Memory B cell (primary cell): ENCODE measurements around the gene TM9SF3.
"Not testable (repeated sequence)": the region's sequence is repeated elsewhere in the genome, so short reads cannot be mapped to it uniquely, and the experiment has no call there.

Experiments used
- ATAC-seq: fragments of 150-1000 bp; cut with Tn5 transposase; 2 replicates; pipeline ENCODE4 v1.10.0; 2021; ENCODE audit warnings: low read depth, mild to moderate bottlenecking, moderate library complexity
- DNase-seq, 2 donors: peaks; one replicate each; pipeline ENCODE4 v3.0.0; 2022; ENCODE audit warnings: low spot score in 2 of 2
- H3K27ac Mint-ChIP-seq: one replicate; pipeline ENCODE4 v1.8.0; 2022; ENCODE audit warnings: mild to moderate bottlenecking, moderate library complexity, mixed read lengths
- H3K27me3 Mint-ChIP-seq: one replicate; pipeline ENCODE4 v1.8.0; 2022; ENCODE audit warnings: mixed read lengths
- H3K36me3 Mint-ChIP-seq: one replicate; pipeline ENCODE4 v1.8.0; 2022; ENCODE audit warnings: mild to moderate bottlenecking, mixed read lengths
- H3K4me1 Mint-ChIP-seq: one replicate; pipeline ENCODE4 v1.8.0; 2022; ENCODE audit warnings: mixed read lengths
- H3K4me3 Mint-ChIP-seq: one replicate; pipeline ENCODE4 v1.8.0; 2022; ENCODE audit warnings: mild to moderate bottlenecking, moderate library complexity, mixed read lengths
- H3K9me3 Mint-ChIP-seq: one replicate; pipeline ENCODE4 v1.8.0; 2022; ENCODE audit warnings: mixed read lengths

Gene TM9SF3

DNA sequence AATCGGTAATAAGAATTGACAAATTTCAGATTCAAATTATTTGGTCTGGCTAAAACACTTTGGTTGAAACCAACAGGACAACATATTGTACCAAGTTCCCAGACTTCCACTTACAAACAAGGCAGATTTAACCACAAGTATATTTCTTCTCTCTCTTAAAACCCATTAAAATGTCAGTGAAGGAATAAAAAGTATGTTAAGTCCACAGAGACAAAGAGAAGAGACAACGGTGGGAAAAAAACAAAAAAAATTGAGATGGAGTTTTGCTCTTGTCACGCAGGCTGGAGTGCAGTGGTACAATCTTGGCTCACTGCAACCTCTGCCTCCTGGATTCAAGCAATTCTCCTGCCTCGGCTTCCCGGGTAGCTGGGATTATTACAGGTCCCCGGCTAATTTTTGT is 16.3 kb downstream of the TM9SF3 start:
- H3K4me1 Mint-ChIP-seq, result peaks cover 23% of the 10 kb centered on the region
- H3K27ac Mint-ChIP-seq, result no peak overlapping the region
- no peaks in the 10 kb centered on the region for H3K27me3 Mint-ChIP-seq
- DNase-seq, result no peak
- ATAC-seq, result no peak
- no peaks in the 10 kb centered on the region for H3K9me3 Mint-ChIP-seq
- H3K4me3 Mint-ChIP-seq, result no peak overlapping the region
- peaks cover 21% of the 10 kb centered on the region for H3K36me3 Mint-ChIP-seq

DNA sequence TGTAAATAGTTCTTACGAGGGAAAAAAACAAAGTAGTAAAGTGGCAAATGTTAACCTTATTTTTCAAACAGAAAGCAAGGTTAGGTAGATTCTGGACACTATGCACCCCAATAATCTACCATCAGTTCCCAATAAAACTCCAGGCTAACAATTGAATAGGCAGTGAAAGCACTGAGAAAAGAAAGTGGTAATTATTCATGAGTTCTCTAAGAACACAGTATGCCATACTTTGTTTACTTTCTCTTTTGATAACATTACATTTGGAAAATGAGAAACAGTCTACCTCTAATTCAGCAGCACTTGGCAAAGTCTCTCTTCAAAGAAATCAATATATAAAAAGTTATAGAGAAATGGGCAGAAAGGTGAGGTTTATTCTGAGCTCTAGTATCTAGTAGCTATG is 18.4 kb downstream of the TM9SF3 start:
- Mint-ChIP-seq H3K9me3 (no peaks in the 10 kb centered on the region), H3K36me3 (peaks cover 10% of the 10 kb centered on the region), H3K27me3 (no peaks in the 10 kb centered on the region), H3K4me3 (no peak overlapping the region), H3K27ac (no peak overlapping the region), H3K4me1 (peaks cover 15% of the 10 kb centered on the region)
- ATAC-seq (no peak), DNase-seq (no peak)

DNA sequence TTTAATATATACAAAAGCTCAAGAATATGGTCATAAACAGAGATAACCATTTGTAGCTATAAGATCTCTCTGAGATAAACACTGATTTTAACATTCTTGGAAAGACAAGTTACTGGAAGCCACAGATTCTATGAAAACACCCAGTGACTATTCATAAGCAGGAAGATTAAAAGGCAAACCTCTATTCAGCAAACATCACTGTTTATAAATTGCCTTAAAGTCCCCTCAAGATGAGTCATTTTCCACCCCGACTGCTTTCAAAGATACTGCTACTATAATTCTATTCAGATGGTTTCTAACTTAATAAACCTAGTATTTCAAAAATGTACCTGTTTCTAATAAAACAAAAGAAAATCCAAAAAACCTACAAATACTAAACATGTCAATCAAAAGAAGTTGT is 21.0 kb downstream of the TM9SF3 start:
- Mint-ChIP-seq H3K27me3 (no peaks in the 10 kb centered on the region), H3K4me1 (peaks cover 12% of the 10 kb centered on the region), H3K36me3 (peaks cover 22% of the 10 kb centered on the region), H3K9me3 (no peaks in the 10 kb centered on the region), H3K4me3 (no peak overlapping the region), H3K27ac (no peak overlapping the region)
- DNase-seq (no peak), ATAC-seq (no peak)

DNA sequence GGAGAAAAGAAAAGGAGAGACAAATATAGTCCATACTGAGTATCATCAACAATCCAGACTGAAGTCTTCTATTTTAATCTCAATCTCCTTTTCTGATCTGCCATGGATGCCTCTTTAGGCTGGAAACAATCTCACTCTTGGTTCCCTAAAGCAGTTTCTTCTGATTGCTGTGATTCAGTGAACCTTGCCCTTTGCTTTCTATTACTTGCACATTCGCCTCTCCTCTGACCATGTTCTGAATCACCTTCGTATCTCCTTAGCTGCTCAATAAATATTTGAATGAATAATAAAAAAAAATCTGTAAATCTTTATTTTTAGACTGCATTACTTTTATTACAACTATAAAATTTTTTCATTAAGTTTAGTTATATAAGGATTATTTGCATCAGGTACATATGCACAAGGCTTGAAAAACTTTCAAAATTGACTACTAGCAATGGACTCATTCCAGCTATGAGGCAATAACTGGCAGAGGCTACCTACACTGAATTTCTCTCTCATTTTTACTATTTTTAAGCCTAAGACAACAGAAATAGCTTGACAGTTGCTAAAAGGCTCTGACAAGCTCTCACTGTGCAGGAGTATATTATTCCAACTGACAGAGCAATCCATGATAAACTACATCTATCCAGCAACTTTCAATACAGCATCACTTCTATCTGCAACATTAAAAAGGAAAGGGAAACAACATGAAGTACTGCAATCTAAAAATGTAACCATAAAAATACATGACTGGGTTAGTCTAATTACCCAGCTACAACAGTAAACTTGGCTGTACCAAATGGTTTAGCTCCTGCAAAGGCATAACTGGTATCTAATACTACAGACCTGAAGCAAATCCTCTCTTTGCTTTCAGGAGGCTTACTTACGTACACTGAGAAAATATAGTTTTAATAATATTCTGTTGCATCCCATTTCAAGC is 25.6 kb downstream of the TM9SF3 start:
- no peak for DNase-seq
- H3K4me3 Mint-ChIP-seq, result no peak overlapping the region

DNA sequence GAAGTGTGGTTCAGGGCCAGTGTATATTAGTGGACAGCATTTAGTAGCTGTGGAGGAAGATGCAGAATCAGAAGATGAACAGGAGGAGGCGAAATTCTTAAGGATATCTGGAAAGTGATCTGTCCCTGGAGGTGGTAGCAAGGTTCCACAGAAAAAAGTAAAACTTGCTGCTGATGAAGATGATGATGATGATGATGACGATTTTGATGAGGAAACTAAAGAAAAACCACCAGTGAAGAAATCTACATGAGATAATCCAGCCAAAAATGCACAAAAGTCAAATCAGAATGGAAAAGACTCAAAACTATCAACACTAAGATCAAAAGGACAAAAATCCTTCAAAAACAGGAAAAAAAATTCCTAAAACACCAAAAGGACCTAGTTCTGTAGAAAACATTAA is 26.3 kb downstream of the TM9SF3 start:
- peaks cover 20% of the 10 kb centered on the region for H3K36me3 Mint-ChIP-seq
- H3K4me3 Mint-ChIP-seq, result no peak overlapping the region
- H3K27ac Mint-ChIP-seq, result no peak overlapping the region
- H3K4me1 Mint-ChIP-seq, result peaks cover 2% of the 10 kb centered on the region
- ATAC-seq (no peak), DNase-seq (no peak)
- H3K9me3 Mint-ChIP-seq, result no peaks in the 10 kb centered on the region
- H3K27me3 Mint-ChIP-seq, result no peaks in the 10 kb centered on the region

More for the DNA sequence above, 25.6 kb downstream of the TM9SF3 start:
- Mint-ChIP-seq H3K27ac (no peak overlapping the region), H3K9me3 (no peaks in the 10 kb centered on the region), H3K36me3 (peaks cover 20% of the 10 kb centered on the region), H3K27me3 (no peaks in the 10 kb centered on the region), H3K4me1 (peaks cover 3% of the 10 kb centered on the region)
- ATAC-seq, result no peak

DNA sequence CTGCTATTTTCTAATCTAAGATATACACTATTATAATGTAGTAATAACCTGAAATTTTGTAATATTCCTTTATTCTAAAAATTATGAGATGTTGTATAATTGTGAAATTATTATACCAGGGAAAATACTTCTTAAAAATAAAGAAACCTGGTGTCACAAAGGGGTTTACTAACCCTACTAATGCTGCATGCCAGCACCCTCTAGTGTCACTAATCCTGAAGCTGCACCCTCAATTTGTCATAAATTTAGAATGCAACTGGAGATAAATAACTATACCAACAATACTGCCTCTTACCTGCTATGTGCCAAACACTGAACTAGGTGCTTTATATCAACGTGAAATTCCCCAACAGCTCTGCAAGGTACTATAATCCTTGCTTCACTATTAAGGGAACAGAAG is 30.8 kb downstream of the TM9SF3 start:
- ATAC-seq, result no peak
- Mint-ChIP-seq H3K4me1 (peaks cover 2% of the 10 kb centered on the region), H3K27ac (no peak overlapping the region), H3K27me3 (no peaks in the 10 kb centered on the region), H3K9me3 (no peaks in the 10 kb centered on the region), H3K36me3 (peaks cover 13% of the 10 kb centered on the region), H3K4me3 (no peak overlapping the region)
- DNase-seq, result no peak

DNA sequence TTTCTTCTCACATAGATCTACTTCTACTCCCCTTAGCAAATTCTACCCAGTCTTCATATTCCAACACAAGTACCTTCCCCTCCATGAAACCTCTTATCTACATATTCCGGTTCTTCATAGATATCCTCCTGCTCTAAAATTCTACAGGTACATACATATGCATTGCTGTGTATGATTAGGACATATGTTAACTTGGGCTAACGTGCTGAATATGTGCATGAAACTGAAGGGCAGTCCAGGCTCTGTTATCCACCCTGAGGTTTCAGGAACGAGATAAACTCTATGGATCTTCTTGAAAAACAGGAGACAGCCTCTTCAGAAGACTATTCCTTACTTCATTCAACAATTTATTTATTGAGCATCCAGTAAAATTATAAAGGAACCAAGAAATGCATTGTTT is 31.5 kb downstream of the TM9SF3 start:
- no peak for ATAC-seq
- H3K27me3 Mint-ChIP-seq, result no peaks in the 10 kb centered on the region
- H3K9me3 Mint-ChIP-seq, result no peaks in the 10 kb centered on the region
- H3K4me3 Mint-ChIP-seq, result no peak overlapping the region
- H3K36me3 Mint-ChIP-seq, result peaks cover 7% of the 10 kb centered on the region
- no peaks in the 10 kb centered on the region for H3K4me1 Mint-ChIP-seq
- no peak for DNase-seq
- no peak overlapping the region for H3K27ac Mint-ChIP-seq

DNA sequence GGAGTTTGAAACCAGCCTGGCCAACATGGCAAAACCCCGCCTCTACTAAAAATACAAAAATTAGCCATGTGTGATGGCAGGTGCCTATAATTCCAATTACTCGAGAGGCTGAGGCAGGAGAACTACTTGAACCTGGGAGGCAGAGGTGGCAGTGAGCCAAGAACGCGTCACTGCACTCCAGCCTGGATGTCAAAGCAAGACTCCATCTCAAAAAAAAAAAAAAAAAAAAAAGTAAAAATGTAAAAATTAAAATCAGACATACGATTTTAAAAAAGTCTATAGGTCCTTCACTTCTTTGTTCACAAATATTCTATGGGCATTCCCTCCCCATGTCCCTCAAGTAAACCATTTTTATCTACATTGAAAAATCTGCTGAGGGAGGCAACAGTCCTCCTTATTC is 38.2 kb downstream of the TM9SF3 start:
- Mint-ChIP-seq H3K27ac (no peak overlapping the region), H3K27me3 (no peaks in the 10 kb centered on the region), H3K4me1 (peaks cover 3% of the 10 kb centered on the region), H3K9me3 (no peaks in the 10 kb centered on the region), H3K4me3 (no peak overlapping the region), H3K36me3 (peaks cover 22% of the 10 kb centered on the region)
- no peak for DNase-seq
- no peak for ATAC-seq

DNA sequence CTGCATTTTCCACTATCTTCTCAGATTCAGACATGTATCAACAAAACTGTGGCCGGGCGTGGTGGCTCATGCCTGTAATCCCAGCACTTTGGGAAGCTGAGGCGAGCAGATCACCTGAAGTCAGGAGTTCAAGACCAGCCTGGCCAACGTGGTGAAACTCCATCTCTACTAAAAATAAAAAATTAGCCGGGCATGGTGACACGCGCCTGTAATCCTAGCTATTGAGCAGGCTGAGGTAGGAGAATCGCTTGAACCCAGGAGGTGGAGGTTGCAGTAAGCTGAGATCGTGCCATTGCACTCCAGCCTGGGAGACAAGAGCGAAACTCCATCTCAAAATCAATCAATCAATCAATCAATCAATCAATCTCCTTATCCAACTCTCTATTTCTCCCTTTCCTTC is 41.3 kb downstream of the TM9SF3 start:
- H3K27me3 Mint-ChIP-seq, ATAC-seq, H3K4me1 Mint-ChIP-seq, H3K9me3 Mint-ChIP-seq, DNase-seq, H3K4me3 Mint-ChIP-seq: not testable (repeated sequence)
- H3K36me3 Mint-ChIP-seq, result peaks cover 26% of the 10 kb centered on the region
- H3K27ac Mint-ChIP-seq, result peak overlapping the region; percentile 45

DNA sequence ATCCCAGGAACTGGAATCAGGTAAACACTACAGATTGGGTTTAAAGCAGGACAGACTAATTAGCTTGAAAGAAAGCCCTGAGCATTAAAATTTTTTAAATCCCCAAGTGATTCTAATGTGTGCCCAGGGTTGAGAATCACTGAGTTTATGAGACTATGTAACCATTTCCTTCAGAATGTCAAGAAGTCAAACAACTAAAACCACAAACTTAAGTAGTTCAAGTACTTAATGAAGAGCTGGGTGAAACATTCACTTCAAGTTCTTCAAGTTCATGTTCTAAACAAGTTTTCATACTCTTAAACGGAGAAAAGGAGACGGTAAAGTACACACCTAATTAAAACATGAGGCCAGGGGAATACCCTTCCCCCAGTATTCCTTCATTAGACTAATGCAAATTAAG is 44.9 kb downstream of the TM9SF3 start:
- H3K4me3 Mint-ChIP-seq, result no peak overlapping the region
- ATAC-seq (no peak), DNase-seq (no peak)
- H3K27ac Mint-ChIP-seq, result no peak overlapping the region
- H3K4me1 Mint-ChIP-seq, result no peaks in the 10 kb centered on the region
- H3K27me3 Mint-ChIP-seq, result no peaks in the 10 kb centered on the region
- peaks cover 35% of the 10 kb centered on the region for H3K36me3 Mint-ChIP-seq
- H3K9me3 Mint-ChIP-seq, result peaks cover 1% of the 10 kb centered on the region

DNA sequence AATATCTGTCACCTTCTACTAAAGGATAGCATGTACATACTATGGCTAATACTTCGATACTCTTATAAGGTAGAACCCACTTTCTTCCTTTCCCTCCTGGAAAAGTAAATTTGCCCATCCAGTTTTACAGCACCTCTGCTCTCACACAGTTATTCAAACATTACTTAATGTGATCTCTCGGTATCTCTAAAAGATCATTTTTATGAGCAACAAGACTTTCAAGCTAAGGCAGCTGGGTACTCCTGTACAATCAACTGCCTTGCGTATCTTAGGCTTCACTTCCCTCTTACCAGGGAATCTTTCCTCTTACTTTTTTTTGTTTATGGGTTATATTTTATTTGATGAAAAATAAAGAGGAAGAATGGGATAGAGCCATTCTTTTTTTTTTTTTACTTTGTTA is 46.6 kb downstream of the TM9SF3 start:
- Mint-ChIP-seq H3K4me3 (no peak overlapping the region), H3K36me3 (peaks cover 29% of the 10 kb centered on the region), H3K9me3 (peaks cover 1% of the 10 kb centered on the region), H3K27ac (peak overlapping the region; percentile 28), H3K27me3 (no peaks in the 10 kb centered on the region), H3K4me1 (peaks cover 4% of the 10 kb centered on the region)
- DNase-seq, result no peak
- no peak for ATAC-seq

DNA sequence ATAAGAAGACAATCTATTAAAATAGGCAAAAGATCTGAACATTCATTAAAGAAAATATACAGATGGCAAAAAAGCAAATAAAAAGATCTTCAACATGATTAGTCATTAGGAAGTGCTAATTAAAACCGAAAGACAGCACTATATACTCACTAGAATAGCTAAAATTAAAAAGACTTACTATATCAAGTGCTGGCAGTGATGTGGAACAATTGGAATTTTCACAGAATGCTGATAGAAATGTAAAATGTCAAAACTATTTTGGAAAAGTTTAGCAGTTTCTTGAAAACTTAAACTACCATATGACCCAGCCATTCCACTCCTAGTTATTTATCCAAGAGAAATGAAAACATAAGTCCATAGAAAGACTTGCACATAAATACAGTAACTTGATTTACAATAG is 48.1 kb downstream of the TM9SF3 start:
- H3K27ac Mint-ChIP-seq, result no peak overlapping the region

DNA sequence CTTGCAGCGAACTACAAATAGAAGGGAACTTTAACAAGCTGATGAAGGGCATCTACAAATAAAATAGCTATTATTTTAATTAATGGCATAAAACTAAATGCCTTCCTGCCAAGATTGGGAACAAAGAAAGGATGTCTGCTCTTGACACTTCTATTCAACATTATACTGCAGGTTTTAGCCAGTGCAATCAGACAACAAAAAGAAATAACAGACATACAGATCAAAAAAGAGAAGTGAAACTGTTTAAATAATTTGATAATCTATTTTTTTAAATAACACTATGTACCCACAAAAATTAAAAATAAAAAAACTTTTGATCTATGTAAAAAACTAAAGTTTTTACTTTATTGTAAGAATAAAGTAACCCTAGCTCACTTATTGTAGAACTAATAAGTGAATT is 50.7 kb downstream of the TM9SF3 start:
- peak; percentile 42 for ATAC-seq

More for the DNA sequence above, 48.1 kb downstream of the TM9SF3 start:
- DNase-seq (no peak), ATAC-seq (no peak)
- Mint-ChIP-seq H3K9me3 (peaks cover 1% of the 10 kb centered on the region), H3K36me3 (peaks cover 30% of the 10 kb centered on the region), H3K4me3 (no peak overlapping the region), H3K4me1 (peaks cover 4% of the 10 kb centered on the region), H3K27me3 (no peaks in the 10 kb centered on the region)

DNA sequence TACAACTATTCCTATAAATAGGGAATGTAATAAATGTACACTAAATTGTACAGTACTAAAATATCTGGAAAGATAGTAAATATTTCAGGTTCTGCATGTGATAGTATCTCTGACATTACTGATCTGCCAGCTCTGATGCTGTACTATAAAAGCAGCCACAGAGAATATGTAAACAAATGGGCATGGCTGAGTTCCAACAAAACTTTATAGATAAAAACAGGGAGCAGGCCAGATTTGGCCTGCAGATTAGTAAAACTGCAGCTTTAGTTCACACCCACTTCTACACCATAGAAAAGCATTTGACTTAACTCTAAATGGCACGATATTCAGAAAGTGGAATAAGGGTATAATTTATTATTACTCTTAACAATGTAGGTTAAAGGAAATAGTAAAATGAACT is 54.3 kb downstream of the TM9SF3 start:
- Mint-ChIP-seq H3K4me3 (no peak overlapping the region), H3K27ac (no peak overlapping the region), H3K36me3 (peaks cover 25% of the 10 kb centered on the region), H3K27me3 (no peaks in the 10 kb centered on the region), H3K4me1 (peaks cover 4% of the 10 kb centered on the region), H3K9me3 (no peaks in the 10 kb centered on the region)
- DNase-seq (no peak), ATAC-seq (no peak)

More for the DNA sequence above, 50.7 kb downstream of the TM9SF3 start:
- no peak for DNase-seq
- H3K27me3 Mint-ChIP-seq, result no peaks in the 10 kb centered on the region
- peaks cover 29% of the 10 kb centered on the region for H3K36me3 Mint-ChIP-seq
- peaks cover 1% of the 10 kb centered on the region for H3K9me3 Mint-ChIP-seq
- H3K4me1 Mint-ChIP-seq, result peaks cover 4% of the 10 kb centered on the region
- no peak overlapping the region for H3K4me3 Mint-ChIP-seq
- no peak overlapping the region for H3K27ac Mint-ChIP-seq
